Peyer's patch (tissue), 4 donors: ENCODE measurements around the gene NPHP3. TPM values are rescaled to one million over a fixed set of nuclear protein-coding genes. Genes with fewer than 3 reads are reported as not detected.
A peak's percentile ranks its signal among the peaks of the same experiment; 100 is the strongest.

Experiments used
- DNase-seq, 3 donors: peaks; one replicate each; pipeline ENCODE4 v3.0.0-alpha.2; 2017 to 2019
- H3K27ac ChIP-seq, 4 donors: fragments of 200-600 bp; sonication (generic); one replicate each; pipeline ENCODE4 v1.5.1; 2016 to 2019
- H3K27me3 ChIP-seq, 2 donors: fragments of 200-600 bp; sonication (generic); one replicate each; pipeline ENCODE4 v1.5.1; 2019
- H3K36me3 ChIP-seq, 3 donors: fragments of 200-600 bp; sonication (generic); one replicate each; pipeline ENCODE4 v1.5.1; 2016 to 2019
- H3K4me1 ChIP-seq, 4 donors: fragments of 200-600 bp; sonication (generic); one replicate each; pipeline ENCODE4 v1.5.1; 2016 to 2019
- H3K4me3 ChIP-seq, 4 donors: fragments of 200-600 bp; sonication (generic); 1 replicate in 3 of 4; 2 replicates in 1 of 4; pipeline ENCODE4 v1.5.1; 2016 to 2019; ENCODE audit warnings: mild to moderate bottlenecking in 1 of 4
- H3K9me3 ChIP-seq, 4 donors: fragments of 200-600 bp; sonication (generic); one replicate each; pipeline ENCODE4 v1.5.1; 2016 to 2019; ENCODE audit warnings: mild to moderate bottlenecking in 1 of 4
- CTCF ChIP-seq, 6 experiments: fragments of 450-650 bp in 4 of 6; fragments of 200-600 bp in 2 of 6; sonication (generic) in 1 of 6; IDR thresholded peaks; one replicate each; pipeline ENCODE4 v1.5.1; 2017 to 2019; ENCODE audit warnings: antibody characterized with exemption in 6 of 6, mild to moderate bottlenecking in 3 of 6, moderate library complexity in 1 of 6
- POLR2A ChIP-seq, 2 donors: fragments of 450-650 bp; IDR thresholded peaks; one replicate each; pipeline ENCODE4 v1.5.1; 2017; ENCODE audit warnings: antibody characterized with exemption in 2 of 2, mild to moderate bottlenecking in 2 of 2, moderate library complexity in 2 of 2
- total RNA-seq, 4 donors: library from RNA; depleted of rRNA; stranded (reverse); fragments of >200 nt; gene quantifications; one replicate each; pipeline ENCODE4 v1.1.0, GENCODE V29; 2016

The NPHP3 gene
- total RNA-seq, 4 donors from 2014 or later: 20.5 to 67.6 (median 45.4) TPM

DNA sequence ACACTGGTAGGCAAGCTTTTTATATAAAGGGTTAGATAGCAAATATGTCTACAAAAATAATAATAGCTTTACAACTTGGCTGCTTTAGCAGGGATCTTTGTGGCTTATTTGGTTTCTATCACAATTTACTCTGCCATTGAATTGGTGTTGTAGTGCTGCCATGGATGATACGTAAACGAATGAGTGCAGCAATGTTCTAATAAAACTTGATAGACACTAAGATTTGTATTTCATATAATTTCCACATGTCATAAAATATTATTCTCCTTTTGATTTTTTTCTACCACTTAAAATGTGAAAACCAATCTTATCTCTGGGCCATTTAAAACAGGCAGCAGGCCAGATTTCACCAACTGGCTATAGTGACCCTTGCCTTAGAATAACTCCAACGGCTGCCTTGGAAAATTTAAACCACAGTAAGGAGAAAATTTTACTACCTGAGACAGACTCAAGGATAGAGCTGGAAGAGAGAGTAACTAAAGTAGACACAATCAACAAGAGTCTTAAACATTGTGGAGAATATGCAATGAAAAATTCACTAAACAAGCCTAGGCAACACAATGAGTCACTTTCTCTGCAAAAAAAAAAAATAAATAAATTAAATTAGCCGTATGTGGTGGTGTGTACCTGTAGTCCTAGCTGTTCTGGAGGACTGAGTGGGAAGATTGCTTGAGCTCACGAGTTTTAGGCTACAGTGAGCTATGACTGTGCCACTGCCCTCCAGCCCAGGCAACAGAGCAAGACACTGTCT, 8.1 kb downstream of the NPHP3 start:
- peak overlapping the region in 1 of 4 donors; percentile 10 for H3K27ac ChIP-seq
- no peaks in the 10 kb centered on the region for H3K9me3 ChIP-seq
- H3K36me3 ChIP-seq: peaks cover 0 to 43% (median 0%) of the 10 kb centered on the region in 3 donors
- DNase-seq: no peak
- no peaks in the 10 kb centered on the region for H3K27me3 ChIP-seq
- TF ChIP-seq CTCF (IDR thresholded peaks at IDR 0.05) (no peak), POLR2A (IDR thresholded peaks at IDR 0.05) (no peak)
- no peaks in the 10 kb centered on the region for H3K4me1 ChIP-seq
- H3K4me3 ChIP-seq: no peak overlapping the region

DNA sequence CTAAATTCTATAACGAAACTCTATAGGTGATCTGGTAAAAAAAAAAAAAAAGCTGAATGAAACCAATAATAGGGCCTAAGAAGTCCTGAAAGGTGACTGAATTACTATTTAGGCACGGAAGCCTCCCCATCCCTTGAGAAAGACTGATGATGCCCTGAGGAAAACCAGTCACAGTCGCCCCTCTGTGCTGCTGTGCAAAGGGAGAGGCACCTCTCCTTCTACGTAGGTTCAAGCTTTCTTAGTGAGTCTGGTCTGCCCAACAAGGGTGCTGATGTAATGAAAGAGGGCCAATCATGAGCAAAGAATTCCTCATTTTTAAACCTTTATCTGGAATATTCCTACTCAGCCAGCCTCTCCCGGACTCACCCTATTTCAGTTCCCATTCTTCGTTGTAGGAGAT, 11.9 kb downstream of the NPHP3 start:
- no peaks in the 10 kb centered on the region for H3K9me3 ChIP-seq
- H3K4me1 ChIP-seq: no peaks in the 10 kb centered on the region
- DNase-seq: no peak
- no peaks in the 10 kb centered on the region for H3K27me3 ChIP-seq
- peaks cover 0 to 58% (median 0%) of the 10 kb centered on the region in 3 donors for H3K36me3 ChIP-seq
- TF ChIP-seq CTCF (IDR thresholded peaks at IDR 0.05) (no peak), POLR2A (IDR thresholded peaks at IDR 0.05) (no peak)
- H3K27ac ChIP-seq: no peak overlapping the region
- no peak overlapping the region for H3K4me3 ChIP-seq

DNA sequence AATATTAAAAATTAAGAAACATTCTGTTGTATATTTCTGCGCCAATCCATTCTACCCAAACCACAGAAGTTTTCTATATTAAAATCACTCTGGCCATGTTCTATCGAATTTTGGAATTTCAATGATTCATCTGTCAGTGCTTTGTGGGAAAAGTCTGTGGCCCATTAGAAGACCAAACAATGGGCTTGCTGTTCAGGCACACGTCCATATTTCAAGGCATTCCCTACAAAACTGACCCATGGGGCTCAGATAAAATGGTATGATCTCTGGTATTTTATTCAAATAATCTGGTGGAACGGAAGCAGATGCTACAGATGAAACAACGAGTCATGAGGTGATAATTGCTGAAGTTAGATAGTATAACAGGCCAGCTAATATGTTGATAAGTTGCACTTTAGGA, 12.4 kb downstream of the NPHP3 start:
- H3K36me3 ChIP-seq: peaks cover 0 to 62% (median 0%) of the 10 kb centered on the region in 3 donors
- no peak for DNase-seq
- H3K9me3 ChIP-seq: no peaks in the 10 kb centered on the region
- no peaks in the 10 kb centered on the region for H3K27me3 ChIP-seq
- TF ChIP-seq CTCF (IDR thresholded peaks at IDR 0.05) (no peak), POLR2A (IDR thresholded peaks at IDR 0.05) (no peak)
- no peak overlapping the region for H3K4me3 ChIP-seq
- no peaks in the 10 kb centered on the region for H3K4me1 ChIP-seq
- no peak overlapping the region for H3K27ac ChIP-seq

- DNase-seq: no peak
- H3K27ac ChIP-seq: no peak overlapping the region
- no peak overlapping the region for H3K4me3 ChIP-seq
- no peaks in the 10 kb centered on the region for H3K4me1 ChIP-seq
- H3K27me3 ChIP-seq: no peaks in the 10 kb centered on the region
- peaks cover 0 to 83% (median 11%) of the 10 kb centered on the region in 3 donors for H3K36me3 ChIP-seq
- TF ChIP-seq CTCF (IDR thresholded peaks at IDR 0.05) (no peak), POLR2A (IDR thresholded peaks at IDR 0.05) (no peak)
- H3K9me3 ChIP-seq: no peaks in the 10 kb centered on the region
Observed at GRCh38 chr3:132703733-132704132, 18.5 kb downstream of the NPHP3 start.

GRCh38 chr3:132695422-132695821, 26.8 kb downstream of the NPHP3 start:
- H3K9me3 ChIP-seq: no peaks in the 10 kb centered on the region
- no peak overlapping the region for H3K4me3 ChIP-seq
- no peak for DNase-seq
- H3K36me3 ChIP-seq: peaks cover 0 to 82% (median 3%) of the 10 kb centered on the region in 3 donors
- TF ChIP-seq CTCF (IDR thresholded peaks at IDR 0.05) (no peak), POLR2A (IDR thresholded peaks at IDR 0.05) (no peak)
- H3K4me1 ChIP-seq: no peaks in the 10 kb centered on the region
- H3K27me3 ChIP-seq: no peaks in the 10 kb centered on the region
- no peak overlapping the region for H3K27ac ChIP-seq
